Activated effector memory CD4-positive, alpha-beta T cell treated with Interleukin-2 at 50 U/mL for 16 hours (primary cell): Measurements from ENCODE around the gene CDH12.

ENCODE experiments used
- DNase-seq: peaks from one replicate; pipeline ENCODE4 v3.0.0-alpha.2; 2020

Gene CDH12

GRCh38 chr5:21807953-21808352 is 1045.2 kb downstream of the CDH12 start:
- no peak for DNase-seq

GRCh38 chr5:21806943-21807342 is 1046.2 kb downstream of the CDH12 start:
- DNase-seq, result no peak

- no peak for DNase-seq
These were observed 1046.9 kb downstream of the CDH12 start for GRCh38 chr5:21806271-21806670.

- DNase-seq, result no peak
These were observed 1050.2 kb downstream of the CDH12 start for GRCh38 chr5:21802869-21803490.

- DNase-seq, result no peak
These were observed 1051.0 kb downstream of the CDH12 start for GRCh38 chr5:21802100-21802499.

- DNase-seq, result no peak
These were observed 1060.4 kb downstream of the CDH12 start for GRCh38 chr5:21792748-21793147.

- no peak for DNase-seq
These were observed 1061.8 kb downstream of the CDH12 start for GRCh38 chr5:21791304-21791703.

GRCh38 chr5:21784487-21784886 is 1068.7 kb downstream of the CDH12 start:
- DNase-seq, result no peak

- no peak for DNase-seq
These were observed 1070.0 kb downstream of the CDH12 start for GRCh38 chr5:21783074-21783679.

GRCh38 chr5:21776466-21776865 is 1076.7 kb downstream of the CDH12 start:
- no peak for DNase-seq

- DNase-seq, result no peak
These were observed 1078.3 kb downstream of the CDH12 start for GRCh38 chr5:21774801-21775200.

GRCh38 chr5:21774281-21774680 is 1078.9 kb downstream of the CDH12 start:
- DNase-seq, result no peak

- DNase-seq, result no peak
These were observed 1079.7 kb downstream of the CDH12 start for GRCh38 chr5:21773456-21773855.

- DNase-seq, result no peak
These were observed 1087.7 kb downstream of the CDH12 start for GRCh38 chr5:21765406-21765805.

- DNase-seq, result no peak
These were observed 1114.0 kb downstream of the CDH12 start for GRCh38 chr5:21739096-21739495.

- DNase-seq, result no peak
These were observed 1129.6 kb downstream of the CDH12 start for GRCh38 chr5:21723500-21723899.

GRCh38 chr5:21711866-21712758 is 1141.0 kb downstream of the CDH12 start:
- no peak for DNase-seq

- no peak for DNase-seq
These were observed 1143.4 kb downstream of the CDH12 start for GRCh38 chr5:21709770-21710169.

GRCh38 chr5:21704974-21705668 is 1148.0 kb downstream of the CDH12 start:
- DNase-seq, result no peak

GRCh38 chr5:21701317-21701716 is 1151.8 kb downstream of the CDH12 start:
- DNase-seq, result no peak
